H9 (cell line): ENCODE results near the gene CA9. TPM values are rescaled to one million over a fixed set of nuclear protein-coding genes. Genes with fewer than 3 reads are reported as not detected.

Experiments
- DNase-seq: peaks from one replicate; pipeline ENCODE4 v3.0.0-alpha.2; 2017
- H2AFZ ChIP-seq: one replicate; pipeline ENCODE4 v1.6.1; 2013; ENCODE audit warnings: mild to moderate bottlenecking, low read length, control low read depth, moderate library complexity
- H2AK5ac ChIP-seq: 2 replicates; pipeline ENCODE4 v1.6.1; 2013; ENCODE audit warnings: low read length, control low read depth, mixed read lengths; ENCODE audit not compliant: insufficient read length
- H2BK120ac ChIP-seq: one replicate; pipeline ENCODE4 v1.6.1; 2013; ENCODE audit warnings: low read depth, mild to moderate bottlenecking, low read length, control low read depth, inconsistent platforms; ENCODE audit not compliant: poor library complexity, severe bottlenecking
- H2BK12ac ChIP-seq: 2 replicates; pipeline ENCODE4 v1.6.1; 2013; ENCODE audit warnings: low read length, control low read depth, mixed read lengths, low read depth; ENCODE audit not compliant: insufficient read length
- H2BK15ac ChIP-seq: 2 replicates; pipeline ENCODE4 v1.6.1; 2013; ENCODE audit warnings: low read depth, low read length, control low read depth
- H2BK20ac ChIP-seq: one replicate; pipeline ENCODE4 v1.6.1; 2013; ENCODE audit warnings: low read depth, mild to moderate bottlenecking, low read length, control low read depth, inconsistent platforms; ENCODE audit not compliant: poor library complexity, severe bottlenecking
- H2BK5ac ChIP-seq: 2 replicates; pipeline ENCODE4 v1.6.1; 2013; ENCODE audit warnings: low read length, control low read depth, mixed read lengths; ENCODE audit not compliant: insufficient read length
- H3K14ac ChIP-seq: 2 replicates; pipeline ENCODE4 v1.6.1; 2013; ENCODE audit warnings: low read length, control low read depth; ENCODE audit not compliant: insufficient read depth
- H3K18ac ChIP-seq: 2 replicates; pipeline ENCODE4 v1.6.1; 2013; ENCODE audit warnings: low read depth, mild to moderate bottlenecking, mixed read lengths, low read length, control low read depth; ENCODE audit not compliant: insufficient read length
- H3K23ac ChIP-seq: 2 replicates; pipeline ENCODE4 v1.6.1; 2013; ENCODE audit warnings: low read length, control low read depth, mixed read lengths, low read depth; ENCODE audit not compliant: insufficient read length
- H3K23me2 ChIP-seq: 2 replicates; pipeline ENCODE4 v1.6.1; 2013; ENCODE audit warnings: low read depth, mild to moderate bottlenecking, mixed read lengths, low read length, control low read depth; ENCODE audit not compliant: insufficient read length, poor library complexity, severe bottlenecking
- H3K27ac ChIP-seq: 2 replicates; pipeline ENCODE4 v1.5.1; 2013; ENCODE audit warnings: low read length, control low read depth, mixed read lengths, low read depth; ENCODE audit not compliant: insufficient read length
- H3K27me3 ChIP-seq: 2 replicates; pipeline ENCODE4 v1.6.1; 2013; ENCODE audit warnings: low read length, control low read depth, inconsistent platforms; ENCODE audit not compliant: insufficient read depth
- H3K4ac ChIP-seq: 2 replicates; pipeline ENCODE4 v1.6.1; 2013; ENCODE audit warnings: low read depth, mild to moderate bottlenecking, control low read depth, inconsistent platforms, low read length, moderate library complexity
- H3K4me1 ChIP-seq: 2 replicates; pipeline ENCODE4 v1.6.1; 2013; ENCODE audit warnings: low read length, control low read depth, inconsistent platforms; ENCODE audit not compliant: insufficient read depth
- H3K4me2 ChIP-seq: 2 replicates; pipeline ENCODE4 v1.6.1; 2013; ENCODE audit warnings: low read length, control low read depth, mixed read lengths; ENCODE audit not compliant: insufficient read length, insufficient read depth
- H3K56ac ChIP-seq: 2 replicates; pipeline ENCODE4 v1.6.1; 2013; ENCODE audit warnings: low read depth, mild to moderate bottlenecking, mixed read lengths, low read length, control low read depth; ENCODE audit not compliant: insufficient read length
- H3K79me1 ChIP-seq: 2 replicates; pipeline ENCODE4 v1.6.1; 2013; ENCODE audit warnings: low read depth, mild to moderate bottlenecking, moderate library complexity, low read length, control low read depth, inconsistent platforms; ENCODE audit not compliant: insufficient read depth, poor library complexity, severe bottlenecking
- H3K79me2 ChIP-seq: 2 replicates; pipeline ENCODE4 v1.6.1; 2013; ENCODE audit warnings: low read length, control low read depth, inconsistent platforms; ENCODE audit not compliant: insufficient read depth
- H3K9ac ChIP-seq: 2 replicates; pipeline ENCODE4 v1.6.1; 2013; ENCODE audit warnings: low read length, control low read depth, mixed read lengths; ENCODE audit not compliant: insufficient read length; ENCODE audit errors: extremely low read depth
- H3K9me3 ChIP-seq: one replicate; pipeline ENCODE4 v1.6.1; 2013; ENCODE audit warnings: low read depth, low read length, inconsistent platforms; ENCODE audit not compliant: control insufficient read depth
- H3T11ph ChIP-seq: one replicate; pipeline ENCODE4 v1.6.1; 2013; ENCODE audit warnings: mild to moderate bottlenecking, low read length, control low read depth, inconsistent platforms
- H4K20me1 ChIP-seq: one replicate; pipeline ENCODE4 v1.6.1; 2013; ENCODE audit not compliant: control insufficient read depth, insufficient read length, insufficient read depth
- H4K5ac ChIP-seq: 2 replicates; pipeline ENCODE4 v1.6.1; 2013; ENCODE audit warnings: low read depth, mild to moderate bottlenecking, mixed read lengths, low read length, control low read depth; ENCODE audit not compliant: insufficient read length
- H4K8ac ChIP-seq: replicated peaks from 2 replicates; pipeline ENCODE4 v1.6.1; 2013; ENCODE audit warnings: low read length, control low read depth, mixed read lengths, low read depth; ENCODE audit not compliant: insufficient read length
- H4K91ac ChIP-seq: 2 replicates; pipeline ENCODE4 v1.6.1; 2013; ENCODE audit warnings: low read depth, mild to moderate bottlenecking, moderate library complexity, mixed read lengths, low read length, control low read depth; ENCODE audit not compliant: insufficient read length
- H3K27ac Mint-ChIP-seq, 3 experiments: 2 replicates in 2 of 3; 3 replicates in 1 of 3; pipeline ENCODE4 v1.8.0; 2020 to 2021; ENCODE audit warnings: mixed read lengths in 3 of 3, mild to moderate bottlenecking in 1 of 3, moderate library complexity in 1 of 3
- H3K27me3 Mint-ChIP-seq: 2 replicates; pipeline ENCODE4 v1.8.0; 2021; ENCODE audit warnings: low read depth, mild to moderate bottlenecking, moderate library complexity, mixed read lengths
- H3K36me3 Mint-ChIP-seq, 3 experiments: 2 replicates in 2 of 3; 3 replicates in 1 of 3; pipeline ENCODE4 v1.8.0; 2020 to 2021; ENCODE audit warnings: low read depth in 3 of 3, mixed read lengths in 3 of 3; ENCODE audit not compliant: insufficient read depth in 1 of 3
- H3K4me1 Mint-ChIP-seq, 2 experiments: 2 replicates each; pipeline ENCODE4 v1.8.0; 2020; ENCODE audit warnings: mixed read lengths in 2 of 2
- H3K4me3 Mint-ChIP-seq, 2 experiments: 2 replicates in 1 of 2; 3 replicates in 1 of 2; pipeline ENCODE4 v1.8.0; 2020 to 2021; ENCODE audit warnings: mild to moderate bottlenecking in 2 of 2, mixed read lengths in 2 of 2, moderate library complexity in 1 of 2
- H3K9me3 Mint-ChIP-seq, 2 experiments: 2 replicates in 1 of 2; 3 replicates in 1 of 2; pipeline ENCODE4 v1.8.0; 2020; ENCODE audit warnings: mild to moderate bottlenecking in 2 of 2, mixed read lengths in 2 of 2, moderate library complexity in 1 of 2
- WGBS: extraction: QIAGEN DNeasy Blood & Tissue Kit; methylation state at CpG from one replicate; pipeline ENCODE4 v1.1.7; 2013; ENCODE audit warnings: missing lambda C conversion rate, low lambda C conversion rate, mixed read lengths; ENCODE audit not compliant: insufficient read length; ENCODE audit errors: extremely low coverage; 5-methylcytosine and 5-hydroxymethylcytosine counted together
- total RNA-seq: library from RNA; stranded (reverse); gene quantifications from 2 replicates; pipeline ENCODE4 v1.2.1, GENCODE V29; 2021
- TF ChIP-seq, protein P1 (sequence below): fragments of 200-600 bp; sonication (generic); conservative IDR thresholded peaks from 3 replicates; pipeline ENCODE4 v1.8.0; 2021; ENCODE audit warnings: antibody characterized with exemption, mild to moderate bottlenecking

CA9 gene
- total RNA-seq, 1 experiment from 2014 or later: 0.94 TPM

DNA sequence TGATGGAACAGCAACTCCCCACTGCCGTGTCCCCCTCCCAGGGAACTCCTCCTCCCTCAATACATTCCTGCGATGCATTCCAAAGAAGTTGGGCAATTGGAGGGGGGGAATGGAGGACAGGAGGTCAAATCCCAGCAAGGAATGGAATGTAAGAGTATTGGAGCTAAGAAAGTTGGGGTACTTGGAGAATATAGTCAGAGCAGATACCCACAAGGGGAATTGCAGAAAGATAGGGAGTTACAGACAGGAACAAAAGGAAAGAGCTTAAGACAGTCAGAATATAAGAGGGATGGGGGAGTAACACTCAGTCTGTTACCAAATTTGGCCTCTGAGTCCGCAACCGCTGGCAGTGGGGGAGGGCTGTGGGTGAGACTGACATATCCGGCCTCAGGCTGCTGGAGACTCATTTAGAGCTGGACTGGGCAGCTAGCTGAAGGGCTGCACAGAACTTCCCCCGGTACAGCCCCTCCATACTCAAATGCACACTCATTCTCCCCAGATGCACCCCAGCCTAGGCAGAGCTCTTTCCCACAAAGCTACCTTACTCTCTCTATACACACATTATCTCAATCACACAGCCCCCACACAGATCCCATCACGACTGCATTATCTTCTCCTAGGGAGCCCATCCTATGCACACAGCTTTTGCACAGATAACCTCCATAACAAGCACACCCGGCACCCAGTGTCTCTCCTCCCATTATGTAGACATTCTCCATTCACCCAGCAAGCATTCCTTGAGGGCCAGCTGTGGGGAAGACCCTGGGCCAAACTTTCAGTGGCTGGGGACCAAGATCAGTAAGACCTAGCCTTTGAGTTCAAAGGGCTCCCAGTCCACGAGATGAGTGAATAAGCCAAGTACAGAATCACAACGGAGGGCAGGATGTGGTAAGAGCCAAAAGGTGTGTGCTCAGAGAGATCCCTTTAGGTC lies 54.6 kb downstream of the CA9 start:
- no peaks in the 10 kb centered on the region for H3K9me3 Mint-ChIP-seq
- H2BK120ac ChIP-seq: no peak overlapping the region
- H3K23ac ChIP-seq: peak overlapping the region; percentile 9
- H3K27ac Mint-ChIP-seq: no peak overlapping the region
- peaks cover 6% of the 10 kb centered on the region for H3K79me2 ChIP-seq
- H3K18ac ChIP-seq: peak overlapping the region; percentile 86
- DNase-seq: peak; percentile 66
- no peaks in the 10 kb centered on the region for H3K79me1 ChIP-seq
- no peak overlapping the region for H2BK20ac ChIP-seq
- H3K27ac ChIP-seq: peak overlapping the region; percentile 79
- H3K56ac ChIP-seq: no peak overlapping the region
- peaks cover 7% of the 10 kb centered on the region for H3K23me2 ChIP-seq
- H3K4ac ChIP-seq: peak overlapping the region; percentile 92; the same call in 1 of the 2 replicates
- no peaks in the 10 kb centered on the region for H3K9me3 ChIP-seq
- peak overlapping the region; percentile 84 for H2BK12ac ChIP-seq
- no CpG with 5 or more reads among the region's 10 CpGs for WGBS
- H3K27me3 Mint-ChIP-seq: no peaks in the 10 kb centered on the region
- no peak overlapping the region for H2AK5ac ChIP-seq
- H3K4me2 ChIP-seq: peak overlapping the region; percentile 74
- H2BK15ac ChIP-seq: no peak overlapping the region
- H3K9ac ChIP-seq: peak overlapping the region; percentile 19
- peak overlapping the region; percentile 82 for H2BK5ac ChIP-seq
- TF ChIP-seq, protein P1, sequence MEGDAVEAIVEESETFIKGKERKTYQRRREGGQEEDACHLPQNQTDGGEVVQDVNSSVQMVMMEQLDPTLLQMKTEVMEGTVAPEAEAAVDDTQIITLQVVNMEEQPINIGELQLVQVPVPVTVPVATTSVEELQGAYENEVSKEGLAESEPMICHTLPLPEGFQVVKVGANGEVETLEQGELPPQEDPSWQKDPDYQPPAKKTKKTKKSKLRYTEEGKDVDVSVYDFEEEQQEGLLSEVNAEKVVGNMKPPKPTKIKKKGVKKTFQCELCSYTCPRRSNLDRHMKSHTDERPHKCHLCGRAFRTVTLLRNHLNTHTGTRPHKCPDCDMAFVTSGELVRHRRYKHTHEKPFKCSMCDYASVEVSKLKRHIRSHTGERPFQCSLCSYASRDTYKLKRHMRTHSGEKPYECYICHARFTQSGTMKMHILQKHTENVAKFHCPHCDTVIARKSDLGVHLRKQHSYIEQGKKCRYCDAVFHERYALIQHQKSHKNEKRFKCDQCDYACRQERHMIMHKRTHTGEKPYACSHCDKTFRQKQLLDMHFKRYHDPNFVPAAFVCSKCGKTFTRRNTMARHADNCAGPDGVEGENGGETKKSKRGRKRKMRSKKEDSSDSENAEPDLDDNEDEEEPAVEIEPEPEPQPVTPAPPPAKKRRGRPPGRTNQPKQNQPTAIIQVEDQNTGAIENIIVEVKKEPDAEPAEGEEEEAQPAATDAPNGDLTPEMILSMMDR: no peak
- H3K27me3 ChIP-seq: no peaks in the 10 kb centered on the region
- no peaks in the 10 kb centered on the region for H4K20me1 ChIP-seq
- peak overlapping the region; percentile 76 for H4K5ac ChIP-seq
- H4K8ac ChIP-seq: peak overlapping the region; percentile 84
- H3K36me3 Mint-ChIP-seq: peaks cover 11 to 26% (median 23%) of the 10 kb centered on the region in 3 experiments; a peak in 6 of 7 replicates
- H3K4me3 Mint-ChIP-seq: no peak overlapping the region
- peaks cover 11 to 12% of the 10 kb centered on the region in 2 experiments for H3K4me1 Mint-ChIP-seq
- H3T11ph ChIP-seq: no peak overlapping the region
- peaks cover 25% of the 10 kb centered on the region; the same call in 1 of the 2 replicates for H3K4me1 ChIP-seq
- no peak overlapping the region for H4K91ac ChIP-seq
- no peak overlapping the region for H2AFZ ChIP-seq
- H3K14ac ChIP-seq: peak overlapping the region; percentile 74
